H1 (cell line): ENCODE measurements around the gene SLC1A2. TPM values are rescaled to one million over a fixed set of nuclear protein-coding genes. Genes with fewer than 3 reads are reported as not detected.
A peak's percentile ranks its signal among the peaks of the same experiment; 100 is the strongest.

Experiments
- BCL11A ChIP-seq, 2 experiments: IDR thresholded peaks; one replicate each; pipeline ENCODE4 v1.6.1; 2011; ENCODE audit warnings: low read depth in 2 of 2, low read length in 2 of 2, mild to moderate bottlenecking in 2 of 2
- CBX8 ChIP-seq: fragments of 300-800, 300-1000 bp; sonication (generic); IDR thresholded peaks from 2 replicates; pipeline ENCODE4 v1.7.1; 2016; ENCODE audit warnings: low read depth, low read length, borderline replicate concordance
- GABPA ChIP-seq: IDR thresholded peaks from 2 replicates; pipeline ENCODE4 v1.6.1; 2011; ENCODE audit warnings: mild to moderate bottlenecking, low read length, moderate library complexity, borderline replicate concordance; ENCODE audit not compliant: insufficient read depth
- JUND ChIP-seq: IDR thresholded peaks from 2 replicates; pipeline ENCODE4 v1.6.1; 2011; ENCODE audit warnings: mild to moderate bottlenecking, improper control_type of control experiment, low read length
- KDM4A ChIP-seq: IDR thresholded peaks from one replicate; pipeline ENCODE4 v1.7.1; 2012; ENCODE audit warnings: low read depth, mild to moderate bottlenecking, moderate library complexity, low read length, inconsistent platforms; ENCODE audit not compliant: severe bottlenecking
- NANOG ChIP-seq: IDR thresholded peaks from 2 replicates; pipeline ENCODE4 v1.6.1; 2011; ENCODE audit warnings: low read length, low read depth, mild to moderate bottlenecking, inconsistent platforms; ENCODE audit not compliant: insufficient read depth, poor library complexity, severe bottlenecking
- POLR2A ChIP-seq, 2 experiments: IDR thresholded peaks; 1 replicate in 1 of 2; 2 replicates in 1 of 2; pipeline ENCODE4 v1.6.1; 2011; ENCODE audit warnings: low read depth in 2 of 2, low read length in 2 of 2, mild to moderate bottlenecking in 2 of 2; ENCODE audit errors: control extremely low read depth in 1 of 2
- SRF ChIP-seq: IDR thresholded peaks from 2 replicates; pipeline ENCODE4 v1.6.1; 2011; ENCODE audit warnings: mild to moderate bottlenecking, low read depth, low read length, moderate library complexity
- TBP ChIP-seq: IDR thresholded peaks from 2 replicates; pipeline ENCODE4 v1.6.1; 2011; ENCODE audit warnings: low read depth, low read length, improper control_type of control experiment
- TEAD4 ChIP-seq: IDR thresholded peaks from 2 replicates; pipeline ENCODE4 v1.6.1; 2012; ENCODE audit warnings: low read depth, low read length, inconsistent platforms, mixed read lengths
- YY1 ChIP-seq: IDR thresholded peaks from 2 replicates; pipeline ENCODE4 v1.6.1; 2011; ENCODE audit warnings: low read depth, mild to moderate bottlenecking, low read length
- polyA plus RNA-seq, 7 experiments: library from polyadenylated mRNA; depleted of rRNA in 3 of 7; stranded (reverse) in 5 of 7; unstranded in 2 of 7; fragments of >200 nt in 5 of 7; fragments of 200-250 nt in 2 of 7; gene quantifications; 1 replicate in 5 of 7; 2 replicates in 1 of 7; 4 replicates in 1 of 7; pipeline versions ENCODE4 v1.2.1 to v1.2.3, GENCODE V29; 2011 to 2013; ENCODE audit warnings: missing spikeins in 2 of 7, mixed read lengths in 2 of 7
- total RNA-seq: library from RNA; stranded (reverse); fragmentation: NEBNext Ultra II Directional; extraction: Animal tissue kit (Norgen Biotek cat#: 25700); gene quantifications from 2 replicates; pipeline ENCODE4 v1.2.1, GENCODE V29; 2021

The SLC1A2 gene
- total and polyA plus RNA-seq, 2 of the 8 experiments (the other 6 are each of a cell fraction or from before 2014, with no cell fraction given), result 0.57 to 1.2 TPM

DNA sequence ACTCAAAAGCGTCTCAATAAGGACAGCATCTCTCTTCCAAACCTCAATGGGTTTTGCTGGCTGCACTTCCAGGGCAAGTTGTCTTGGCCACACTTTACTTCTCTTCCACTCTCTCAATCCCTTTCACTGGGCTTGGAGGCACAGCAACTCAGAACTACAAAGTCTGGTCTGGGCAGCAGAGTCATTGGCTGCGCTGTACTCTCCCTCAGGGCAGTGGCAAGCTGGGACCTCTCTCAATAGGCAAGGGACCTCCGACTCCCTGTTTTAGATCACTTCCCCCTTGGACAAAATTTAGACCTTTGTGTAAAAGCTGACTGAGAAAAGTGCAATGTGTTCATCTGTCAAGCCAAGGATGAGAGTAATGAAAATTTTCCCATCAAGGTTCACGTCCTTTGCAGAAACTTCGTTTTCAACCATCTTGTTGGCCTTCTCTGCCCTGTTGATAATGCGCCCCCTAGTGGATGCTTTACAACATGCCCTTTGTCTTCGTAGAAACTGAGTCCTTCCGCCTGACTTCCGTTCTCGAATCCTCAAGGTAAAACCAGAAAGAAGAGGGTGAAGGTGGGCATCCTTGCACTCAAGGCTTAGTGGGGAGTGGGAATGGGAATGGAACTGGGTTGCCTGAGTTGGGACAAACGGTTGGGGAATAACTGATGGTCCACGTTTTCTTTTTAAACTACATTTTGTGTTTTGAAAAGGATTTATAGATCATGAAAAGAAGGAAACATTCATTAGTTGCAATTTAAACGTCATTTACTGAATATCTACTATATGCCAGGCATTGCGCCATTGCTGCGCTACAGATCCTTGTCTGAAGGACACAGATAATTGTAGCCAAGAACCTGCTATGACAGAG is 181.3 kb downstream of the SLC1A2 start (continued):
- TF ChIP-seq KDM4A (no peak), YY1 (peak; percentile 86), NANOG (no peak), TBP (no peak), GABPA (no peak), BCL11A (IDR thresholded peaks at IDR 0.05; ENCODE audit: low read depth in 2 of 2, low read length in 2 of 2) (no peak), TEAD4 (no peak), JUND (no peak), POLR2A (IDR thresholded peaks at IDR 0.05; ENCODE audit: control extremely low read depth in 1 of 2, low read depth in 2 of 2, low read length in 2 of 2) (no peak), SRF (no peak), CBX8 (no peak)
